A549 (cell line): ENCODE results near the gene DOCK9. TPM values are rescaled to one million over a fixed set of nuclear protein-coding genes. Genes with fewer than 3 reads are reported as not detected.

Experiments
- ATAC-seq, 2 experiments: fragments of 200-7000 bp in 1 of 2; fragments of >200 bp in 1 of 2; cut with Nextera tagmentation in 1 of 2; cut with Tn5 transposase in 1 of 2; 3 replicates each; pipeline versions ENCODE4 v1.8.0 to v1.9.1; 2018 to 2020; ENCODE audit warnings: mild to moderate bottlenecking in 1 of 2, moderate library complexity in 1 of 2
- CTCF ChIA-PET: fragments of 300-600 bp; sonication (Branson Sonifier 250); formaldehyde crosslinking; extraction: SDS; loops from one replicate; lab custom pipeline; 2021; ENCODE audit warnings: antibody characterized with exemption, inconsistent platforms; lab: Yijun Ruan, JAX
- POLR2A ChIA-PET: fragments of 350-600 bp; formaldehyde crosslinking; extraction: SDS; loops from one replicate; lab custom pipeline; 2021; ENCODE audit warnings: antibody characterized with exemption, inconsistent platforms; lab: Yijun Ruan, JAX
- DNase-seq, 2 experiments: peaks; one replicate each; pipeline versions ENCODE4 v3.0.0 to v3.0.0-alpha.2; 2011 to 2016; ENCODE audit warnings: low read depth in 1 of 2, low spot score in 1 of 2
- FAIRE-seq: peaks from 2 replicates; lab custom pipeline; 2011; peaks lifted over from hg19 to GRCh38; lab: Jason Lieb, UNC
- H3K27ac ChIP-seq, 2 experiments: fragments of >200 bp; sonication (Bioruptor Twin); formaldehyde crosslinking; 3 replicates each; pipeline ENCODE4 v1.5.1; 2016 to 2017
- H3K4me1 ChIP-seq: fragments of >200 bp; sonication (Bioruptor Twin); formaldehyde crosslinking; 3 replicates; pipeline ENCODE4 v1.6.1; 2016
- H3K4me2 ChIP-seq: fragments of >200 bp; sonication (Bioruptor Twin); formaldehyde crosslinking; 3 replicates; pipeline ENCODE4 v1.6.1; 2016
- H3K4me3 ChIP-seq: fragments of >200 bp; sonication (Bioruptor Twin); formaldehyde crosslinking; 3 replicates; pipeline ENCODE4 v1.5.1; 2016
- H3K9me3 ChIP-seq: fragments of >200 bp; sonication (Bioruptor Twin); formaldehyde crosslinking; 3 replicates; pipeline ENCODE4 v1.6.1; 2016
- BCL3 ChIP-seq: fragments of >200 bp; sonication (Bioruptor Twin); formaldehyde crosslinking; IDR thresholded peaks from 3 replicates; pipeline ENCODE4 v1.6.1; 2016
- BHLHE40 ChIP-seq: IDR thresholded peaks from 2 replicates; pipeline ENCODE4 v1.6.1; 2012; ENCODE audit warnings: low read depth, low read length, inconsistent platforms
- CBX8 ChIP-seq: fragments of 200-600 bp; sonication (generic); IDR thresholded peaks from 2 replicates; pipeline ENCODE4 v1.6.1; 2016
- CHD2 ChIP-seq: fragments of 150-350 bp; IDR thresholded peaks from 2 replicates; pipeline ENCODE4 v1.6.1; 2014; ENCODE audit warnings: low read length; ENCODE audit not compliant: partially characterized antibody
- CHD4 ChIP-seq: fragments of 200-600 bp; sonication (generic); IDR thresholded peaks from 2 replicates; pipeline ENCODE4 v1.6.1; 2016; ENCODE audit warnings: antibody characterized with exemption, mild to moderate bottlenecking, borderline replicate concordance
- EHMT2 ChIP-seq: fragments of 200-600 bp; sonication (generic); IDR thresholded peaks from 2 replicates; pipeline ENCODE4 v1.6.1; 2016; ENCODE audit warnings: antibody characterized with exemption, low read depth, mild to moderate bottlenecking, moderate library complexity
- FOSL2 ChIP-seq, 2 experiments: fragments of 450-650 bp in 1 of 2; fragments of >200 bp in 1 of 2; sonication (Bioruptor Twin) in 1 of 2; formaldehyde crosslinking; IDR thresholded peaks; 2 replicates each; pipeline versions ENCODE4 v1.5.0 to v1.6.1; 2016 to 2020; ENCODE audit warnings: mild to moderate bottlenecking in 1 of 2, moderate library complexity in 1 of 2
- GATA3 ChIP-seq: IDR thresholded peaks from 2 replicates; pipeline ENCODE4 v1.6.1; 2012; ENCODE audit warnings: borderline replicate concordance
- HOXA7 ChIP-seq: fragments of 250-450 bp; sonication (Bioruptor Pico); IDR thresholded peaks from 2 replicates; pipeline ENCODE4 v1.5.0; 2020; ENCODE audit warnings: mild to moderate bottlenecking, moderate library complexity
- JUN ChIP-seq, 2 experiments: fragments of >200 bp; sonication (Bioruptor Twin); formaldehyde crosslinking; IDR thresholded peaks; 2 replicates in 1 of 2; 3 replicates in 1 of 2; pipeline ENCODE4 v1.6.1; 2016 to 2017
- MAZ ChIP-seq: fragments of 150-350 bp; IDR thresholded peaks from 2 replicates; pipeline ENCODE4 v1.6.1; 2014; ENCODE audit warnings: antibody characterized with exemption, low read depth, low read length, borderline replicate concordance
- MYC ChIP-seq: IDR thresholded peaks from 2 replicates; pipeline ENCODE4 v1.6.1; 2012; ENCODE audit warnings: mild to moderate bottlenecking, inconsistent platforms, low read length, improper control_type of control experiment, borderline replicate concordance
- NPAS2 ChIP-seq: fragments of 250-450 bp; sonication (Bioruptor Pico); IDR thresholded peaks from 2 replicates; pipeline ENCODE4 v1.8.0; 2022; ENCODE audit warnings: mild to moderate bottlenecking, moderate library complexity, borderline replicate concordance
- NR3C1 ChIP-seq: fragments of >200 bp; sonication (Bioruptor Twin); formaldehyde crosslinking; IDR thresholded peaks from 3 replicates; pipeline ENCODE4 v1.6.1; 2017
- PHF8 ChIP-seq: fragments of 200-600 bp; sonication (generic); IDR thresholded peaks from 2 replicates; pipeline ENCODE4 v1.6.1; 2016; ENCODE audit warnings: low read depth, mild to moderate bottlenecking, antibody characterized with exemption, moderate library complexity, borderline replicate concordance
- RAD21 ChIP-seq, 2 experiments: fragments of >200 bp in 1 of 2; sonication (Bioruptor Twin) in 1 of 2; formaldehyde crosslinking in 1 of 2; IDR thresholded peaks in 1 of 2; conservative IDR thresholded peaks in 1 of 2; 2 replicates in 1 of 2; 3 replicates in 1 of 2; pipeline ENCODE4 v1.6.1; 2012 to 2018; ENCODE audit warnings: inconsistent platforms in 1 of 2
- RCOR1 ChIP-seq: fragments of 150-350 bp; IDR thresholded peaks from 2 replicates; pipeline ENCODE4 v1.6.1; 2014; ENCODE audit warnings: antibody characterized with exemption, low read length, low read depth
- RFX5 ChIP-seq: fragments of 450-650 bp; IDR thresholded peaks from 2 replicates; pipeline ENCODE4 v1.7.1; 2014; ENCODE audit warnings: antibody characterized with exemption, mild to moderate bottlenecking, moderate library complexity
- SREBF2 ChIP-seq: fragments of 450-650 bp; IDR thresholded peaks from 2 replicates; pipeline ENCODE4 v1.6.1; 2014; ENCODE audit warnings: mild to moderate bottlenecking, moderate library complexity
- TFCP2L1 ChIP-seq: fragments of 250-450 bp; sonication (Bioruptor Pico); IDR thresholded peaks from 2 replicates; pipeline ENCODE4 v1.5.0; 2021; ENCODE audit warnings: mild to moderate bottlenecking
- ZFP36 ChIP-seq: fragments of 450-650 bp; IDR thresholded peaks from 2 replicates; pipeline ENCODE4 v1.6.1; 2014; ENCODE audit warnings: borderline replicate concordance; ENCODE audit not compliant: partially characterized antibody
- ZNF302 ChIP-seq: fragments of 250-450 bp; sonication (Bioruptor Pico); IDR thresholded peaks from 2 replicates; pipeline ENCODE4 v1.9.0; 2021; ENCODE audit warnings: inconsistent platforms, mild to moderate bottlenecking, moderate library complexity
- WGBS: methylation state at CpG from one replicate; pipeline ENCODE4 v1.1.6; 2017; ENCODE audit errors: missing lambda C conversion rate; 5-methylcytosine and 5-hydroxymethylcytosine counted together
- polyA plus RNA-seq, 4 experiments: library from polyadenylated mRNA; depleted of rRNA in 3 of 4; stranded (reverse); fragments of >200 nt; fragmentation: RNase III in 1 of 4; extraction: RNeasy Plus Mini Kit Qiagen cat#74134 plus additional on column Dnase treatment in 1 of 4; gene quantifications; 2 replicates in 3 of 4; 3 replicates in 1 of 4; pipeline ENCODE4 v1.2.3, GENCODE V29; 2011 to 2017
- TF ChIP-seq, protein P1 (sequence below): fragments of 450-650 bp; IDR thresholded peaks from 2 replicates; pipeline ENCODE4 v1.6.1; 2014; ENCODE audit warnings: antibody characterized with exemption
- TF ChIP-seq, protein P2 (sequence below): fragments of >200 bp; sonication (Bioruptor Twin); formaldehyde crosslinking; IDR thresholded peaks from 3 replicates; pipeline ENCODE4 v1.5.1; 2016
- TF ChIP-seq, protein P3 (sequence below): IDR thresholded peaks from 2 replicates; pipeline ENCODE4 v1.6.1; 2012
- TF ChIP-seq, protein P4 (sequence below): IDR thresholded peaks from 2 replicates; pipeline ENCODE4 v1.6.1; 2012; ENCODE audit warnings: low read depth, borderline replicate concordance

DOCK9 gene
- polyA plus RNA-seq, 2 of the 4 experiments (the other 2 are of a cell fraction): 34.0 to 43.9 TPM

DNA sequence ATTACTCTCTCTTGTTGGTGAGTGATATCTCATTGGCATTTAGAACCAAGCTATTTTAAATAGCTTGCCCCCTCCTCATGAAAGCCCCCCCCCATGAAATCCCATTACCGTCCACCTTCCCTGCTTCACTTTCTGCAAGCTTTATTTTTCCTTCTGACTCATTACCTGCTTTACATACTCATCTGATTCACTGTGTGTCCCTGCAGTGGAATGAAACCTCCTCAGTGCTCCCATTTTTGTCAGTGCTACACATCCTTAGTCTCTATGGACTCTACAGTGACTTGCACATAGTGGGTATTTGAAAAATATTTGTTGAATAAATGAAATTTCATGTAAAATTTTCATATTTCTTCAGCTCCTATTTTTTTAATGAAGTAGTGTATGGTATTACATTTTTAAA, 62.3 kb downstream of the DOCK9 start:
- POLR2A ChIA-PET: no interaction called here
- Histone ChIP-seq H3K27ac (no peak overlapping the region), H3K9me3 (no peaks in the 10 kb centered on the region), H3K4me2 (no peak overlapping the region), H3K4me1 (peaks cover 19% of the 10 kb centered on the region), H3K4me3 (no peak overlapping the region)
- ATAC-seq (no peak), DNase-seq (no peak), FAIRE-seq (no peak)
- WGBS: 27% methylated on average over 1 of the region's 1 CpG
- CTCF ChIA-PET: no interaction called here
- no peak for TF ChIP-seq EHMT2
- no peak for TF ChIP-seq MYC
- TF ChIP-seq ZNF302 (CRISPR knock-in tag): no peak
- TF ChIP-seq, protein P1, sequence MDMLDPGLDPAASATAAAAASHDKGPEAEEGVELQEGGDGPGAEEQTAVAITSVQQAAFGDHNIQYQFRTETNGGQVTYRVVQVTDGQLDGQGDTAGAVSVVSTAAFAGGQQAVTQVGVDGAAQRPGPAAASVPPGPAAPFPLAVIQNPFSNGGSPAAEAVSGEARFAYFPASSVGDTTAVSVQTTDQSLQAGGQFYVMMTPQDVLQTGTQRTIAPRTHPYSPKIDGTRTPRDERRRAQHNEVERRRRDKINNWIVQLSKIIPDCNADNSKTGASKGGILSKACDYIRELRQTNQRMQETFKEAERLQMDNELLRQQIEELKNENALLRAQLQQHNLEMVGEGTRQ: no peak
- TF ChIP-seq RFX5: no peak
- TF ChIP-seq JUN (IDR thresholded peaks at IDR 0.05): no peak
- TF ChIP-seq, protein P2, sequence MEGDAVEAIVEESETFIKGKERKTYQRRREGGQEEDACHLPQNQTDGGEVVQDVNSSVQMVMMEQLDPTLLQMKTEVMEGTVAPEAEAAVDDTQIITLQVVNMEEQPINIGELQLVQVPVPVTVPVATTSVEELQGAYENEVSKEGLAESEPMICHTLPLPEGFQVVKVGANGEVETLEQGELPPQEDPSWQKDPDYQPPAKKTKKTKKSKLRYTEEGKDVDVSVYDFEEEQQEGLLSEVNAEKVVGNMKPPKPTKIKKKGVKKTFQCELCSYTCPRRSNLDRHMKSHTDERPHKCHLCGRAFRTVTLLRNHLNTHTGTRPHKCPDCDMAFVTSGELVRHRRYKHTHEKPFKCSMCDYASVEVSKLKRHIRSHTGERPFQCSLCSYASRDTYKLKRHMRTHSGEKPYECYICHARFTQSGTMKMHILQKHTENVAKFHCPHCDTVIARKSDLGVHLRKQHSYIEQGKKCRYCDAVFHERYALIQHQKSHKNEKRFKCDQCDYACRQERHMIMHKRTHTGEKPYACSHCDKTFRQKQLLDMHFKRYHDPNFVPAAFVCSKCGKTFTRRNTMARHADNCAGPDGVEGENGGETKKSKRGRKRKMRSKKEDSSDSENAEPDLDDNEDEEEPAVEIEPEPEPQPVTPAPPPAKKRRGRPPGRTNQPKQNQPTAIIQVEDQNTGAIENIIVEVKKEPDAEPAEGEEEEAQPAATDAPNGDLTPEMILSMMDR: no peak
- TF ChIP-seq MAZ: no peak
- TF ChIP-seq, protein P3, sequence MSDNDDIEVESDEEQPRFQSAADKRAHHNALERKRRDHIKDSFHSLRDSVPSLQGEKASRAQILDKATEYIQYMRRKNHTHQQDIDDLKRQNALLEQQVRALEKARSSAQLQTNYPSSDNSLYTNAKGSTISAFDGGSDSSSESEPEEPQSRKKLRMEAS: no peak
- TF ChIP-seq BCL3: no peak
- no peak for TF ChIP-seq FOSL2 (IDR thresholded peaks at IDR 0.05)
- no peak for TF ChIP-seq FOSL2 (CRISPR knock-in tag; IDR thresholded peaks at IDR 0.05)

DNA sequence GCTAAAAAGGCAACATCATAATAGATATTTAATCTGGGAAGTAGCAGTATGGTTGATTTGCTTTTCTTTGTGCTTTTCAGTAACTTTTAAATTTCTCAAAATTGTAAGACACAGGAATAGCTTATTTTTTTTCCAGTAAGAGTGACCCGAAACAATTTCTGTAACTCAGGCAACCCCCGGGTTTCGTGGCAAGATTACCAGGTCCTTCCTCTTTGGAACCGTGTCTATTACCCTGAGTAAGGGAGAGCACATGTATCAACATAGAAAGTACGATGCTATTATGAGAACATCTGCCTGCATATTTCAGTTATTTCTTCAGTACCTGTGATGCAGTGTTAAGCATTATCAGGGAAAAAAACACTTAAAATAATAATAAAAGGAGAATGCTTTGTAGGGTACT, 64.1 kb downstream of the DOCK9 start:
- WGBS: 94% methylated on average over 5 of the region's 5 CpGs
- no peaks in the 10 kb centered on the region for H3K9me3 ChIP-seq
- TF ChIP-seq CHD2: no peak
- TF ChIP-seq, protein P4, sequence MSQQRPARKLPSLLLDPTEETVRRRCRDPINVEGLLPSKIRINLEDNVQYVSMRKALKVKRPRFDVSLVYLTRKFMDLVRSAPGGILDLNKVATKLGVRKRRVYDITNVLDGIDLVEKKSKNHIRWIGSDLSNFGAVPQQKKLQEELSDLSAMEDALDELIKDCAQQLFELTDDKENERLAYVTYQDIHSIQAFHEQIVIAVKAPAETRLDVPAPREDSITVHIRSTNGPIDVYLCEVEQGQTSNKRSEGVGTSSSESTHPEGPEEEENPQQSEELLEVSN: no peak
- no peak for TF ChIP-seq ZFP36
- TF ChIP-seq TFCP2L1: no peak
- TF ChIP-seq HOXA7 (CRISPR knock-in tag): no peak
- TF ChIP-seq RCOR1: no peak
- TF ChIP-seq EHMT2: no peak
- TF ChIP-seq PHF8: no peak
- TF ChIP-seq NR3C1: no peak
- no peak for TF ChIP-seq BHLHE40
- TF ChIP-seq RAD21 (conservative IDR thresholded peaks at IDR 0.05 in 1 of 2, IDR thresholded peaks at IDR 0.05 in 1 of 2): no peak
- TF ChIP-seq NPAS2 (CRISPR knock-in tag): no peak
- no peak for TF ChIP-seq GATA3
- no peak for TF ChIP-seq CHD4
- no peak for TF ChIP-seq JUN (IDR thresholded peaks at IDR 0.05)
- TF ChIP-seq CBX8: no peak
- no peak for TF ChIP-seq SREBF2
- ChIA-PET POLR2A (no interaction called here), CTCF (no interaction called here)
- peaks cover 34% of the 10 kb centered on the region for H3K4me1 ChIP-seq
- FAIRE-seq: no peak
- DNase-seq: no peak
- H3K27ac ChIP-seq: no peak overlapping the region
- no peak for ATAC-seq
- no peak overlapping the region for H3K4me3 ChIP-seq
- no peak overlapping the region for H3K4me2 ChIP-seq
